ENCODE data around the gene TMEM62. TPM values are rescaled to one million over a fixed set of nuclear protein-coding genes. Genes with fewer than 3 reads are reported as not detected.
A peak's percentile ranks its signal among the peaks of the same experiment; 100 is the strongest.
"Not testable (repeated sequence)": the region's sequence is repeated elsewhere in the genome, so short reads cannot be mapped to it uniquely, and the experiment has no call there.

Gene TMEM62
- total RNA-seq, 1 donor from 2014 or later = 16.6 TPM

GRCh38 chr15:43210172-43210745 lies 76.9 kb downstream of the TMEM62 start:
- no peak for DNase-seq

- DNase-seq = no peak
Observed at GRCh38 chr15:43210807-43211206, 77.4 kb downstream of the TMEM62 start.

GRCh38 chr15:43211224-43211735 lies 77.9 kb downstream of the TMEM62 start:
- no peak for DNase-seq

- DNase-seq = no peak
Observed at GRCh38 chr15:43212299-43212698, 78.9 kb downstream of the TMEM62 start.

GRCh38 chr15:43212951-43213350 lies 79.6 kb downstream of the TMEM62 start:
- DNase-seq = no peak

GRCh38 chr15:43213466-43213865 lies 80.1 kb downstream of the TMEM62 start:
- no peak for DNase-seq

GRCh38 chr15:43214169-43214568 lies 80.8 kb downstream of the TMEM62 start:
- DNase-seq = no peak

- DNase-seq = no peak
Observed at GRCh38 chr15:43214592-43215295, 81.4 kb downstream of the TMEM62 start.

- no peak for DNase-seq
Observed at GRCh38 chr15:43215961-43216360, 82.6 kb downstream of the TMEM62 start.

GRCh38 chr15:43218908-43219706 lies 85.7 kb downstream of the TMEM62 start:
- peak; percentile 24 for DNase-seq

- no peak for DNase-seq
Observed at GRCh38 chr15:43219929-43220928, 86.8 kb downstream of the TMEM62 start.

- DNase-seq = peak; percentile 4
Observed at GRCh38 chr15:43220991-43221403, 87.6 kb downstream of the TMEM62 start, which contains the start of gene EPB42. Gene EPB42, minus strand, starts transcription at chr15:43221018. Its CDS starts 193 bp downstream, at chr15:43220825.

- no peak for DNase-seq
Observed at GRCh38 chr15:43221422-43221821, 88.0 kb downstream of the TMEM62 start.

GRCh38 chr15:43225201-43225949 lies 92.0 kb downstream of the TMEM62 start:
- peak; percentile 74 for DNase-seq

GRCh38 chr15:43225950-43226255 lies 92.5 kb downstream of the TMEM62 start:
- not testable (repeated sequence) for DNase-seq

GRCh38 chr15:43226436-43227305 lies 93.3 kb downstream of the TMEM62 start:
- DNase-seq = no peak

- no peak for DNase-seq
Observed at GRCh38 chr15:43229977-43230376, 96.6 kb downstream of the TMEM62 start.

- no peak for DNase-seq
Observed at GRCh38 chr15:43230640-43231115, 97.3 kb downstream of the TMEM62 start.

- no peak for DNase-seq
Observed at GRCh38 chr15:43232289-43232874, 99.0 kb downstream of the TMEM62 start.
